NCI-H2081 (cell line): ENCODE results near the gene TEX28.
"Not testable (repeated sequence)": the region's sequence is repeated elsewhere in the genome, so short reads cannot be mapped to it uniquely, and the experiment has no call there.

Experiments
- DNase-seq, 2 experiments: peaks; one replicate each; lab custom pipeline; 2025; lab: John Stamatoyannopoulos, UW

TEX28 gene

DNA sequence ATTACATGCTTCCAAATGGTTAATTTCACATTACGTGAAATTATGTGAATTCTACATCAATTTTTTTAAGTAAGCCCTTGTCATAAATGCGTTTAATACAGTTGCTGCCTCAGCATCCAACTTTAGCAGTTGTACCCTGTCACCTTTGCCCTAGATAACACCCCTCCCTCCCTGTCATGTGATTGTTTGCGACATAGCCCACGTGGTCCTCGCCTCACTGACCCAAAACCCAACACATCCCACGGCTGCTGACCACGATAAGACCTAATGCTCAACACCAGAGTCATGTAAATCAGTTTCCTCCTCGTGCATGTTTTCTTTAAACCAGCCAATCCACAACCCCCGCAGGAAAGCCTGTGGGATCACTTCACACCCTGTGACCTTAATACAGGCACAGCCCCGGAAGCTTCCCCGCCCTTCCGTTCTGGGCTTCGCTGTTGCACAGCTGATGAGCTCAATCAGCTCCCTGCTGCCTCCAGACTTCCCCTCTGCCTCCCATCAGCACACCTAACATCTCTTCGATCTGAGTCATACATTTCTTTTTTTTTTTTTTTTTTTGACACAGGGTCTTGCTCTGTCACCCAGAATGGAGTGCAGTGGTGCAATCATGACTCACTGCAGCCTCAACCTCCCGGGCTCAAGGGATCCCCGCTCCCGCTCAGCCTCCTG is 47.4 kb downstream of the TEX28 start:
- not testable (repeated sequence) for DNase-seq

DNA sequence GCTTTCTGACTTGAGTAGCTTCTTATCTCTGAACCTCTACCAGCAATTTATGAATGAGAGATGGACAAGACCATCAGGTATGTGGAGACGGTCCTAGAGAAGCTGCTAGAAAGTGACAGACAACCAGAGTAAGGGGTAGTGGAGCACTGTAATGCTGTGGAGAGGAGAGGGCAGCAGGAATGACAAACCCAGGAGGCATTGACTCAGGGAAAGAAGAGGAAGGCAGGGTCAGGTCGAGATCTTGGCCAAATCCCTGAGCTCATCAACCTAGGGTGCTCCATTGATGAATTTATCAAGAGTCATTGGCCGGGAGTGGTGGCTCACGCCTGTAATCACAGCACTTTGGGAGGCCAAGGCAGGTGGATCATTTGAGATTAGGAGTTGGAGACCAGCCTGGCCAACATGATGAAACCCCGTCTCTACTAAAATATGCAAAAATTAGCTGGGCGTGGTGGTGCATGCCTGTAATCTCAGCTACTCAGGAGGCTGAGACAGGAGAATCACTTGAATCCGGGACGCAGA is 54.9 kb downstream of the TEX28 start:
- not testable (repeated sequence) for DNase-seq

DNA sequence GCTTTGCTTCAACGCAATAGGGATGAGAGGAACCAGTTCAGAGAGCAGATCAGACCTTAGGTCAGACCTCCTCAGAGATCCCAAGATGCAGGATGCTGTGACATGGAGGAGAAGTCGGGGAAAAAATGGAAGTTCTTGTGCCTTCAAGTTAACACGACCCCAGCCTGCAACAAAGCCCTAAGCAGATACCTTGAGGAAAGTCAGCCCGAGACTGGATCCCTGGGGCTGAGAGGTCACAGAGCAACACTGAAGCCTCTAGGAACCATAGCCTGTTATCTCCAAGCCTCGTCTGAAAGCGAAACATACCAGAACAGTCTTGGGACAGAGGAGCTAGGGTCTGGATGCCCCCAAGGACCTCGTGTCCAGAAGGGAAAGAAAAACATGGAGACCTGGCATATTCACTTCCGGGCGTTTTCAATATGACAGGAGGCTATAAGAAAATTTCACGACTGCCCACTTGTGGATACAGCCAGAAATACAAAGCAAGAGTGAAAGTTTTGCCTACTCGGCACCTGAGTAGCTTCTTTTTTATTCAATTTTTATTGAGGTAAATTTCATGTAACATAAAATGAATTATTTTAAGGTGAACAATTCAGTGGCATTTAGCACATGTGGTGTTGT is 55.9 kb downstream of the TEX28 start:
- not testable (repeated sequence) for DNase-seq

DNA sequence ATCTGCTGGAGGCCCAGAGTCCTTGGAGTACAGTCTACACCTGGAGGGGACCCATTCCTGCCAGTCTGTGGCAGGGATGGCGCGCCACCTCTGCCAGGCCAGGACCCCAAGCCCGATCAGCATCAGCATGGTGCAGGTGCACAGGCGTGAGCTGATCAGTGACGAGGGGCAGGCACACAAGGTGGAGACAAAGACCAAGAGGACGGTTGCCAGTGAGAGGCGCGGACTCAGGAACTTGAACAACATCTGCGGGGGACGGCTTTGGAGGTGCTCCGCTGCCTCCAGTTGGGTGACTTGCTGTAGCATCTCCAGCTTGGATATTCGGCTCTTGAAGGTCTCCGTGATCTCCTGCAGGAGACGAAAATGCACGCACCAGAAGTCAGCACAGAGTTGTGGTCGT is 61.3 kb downstream of the TEX28 start:
- DNase-seq, result not testable (repeated sequence)

DNA sequence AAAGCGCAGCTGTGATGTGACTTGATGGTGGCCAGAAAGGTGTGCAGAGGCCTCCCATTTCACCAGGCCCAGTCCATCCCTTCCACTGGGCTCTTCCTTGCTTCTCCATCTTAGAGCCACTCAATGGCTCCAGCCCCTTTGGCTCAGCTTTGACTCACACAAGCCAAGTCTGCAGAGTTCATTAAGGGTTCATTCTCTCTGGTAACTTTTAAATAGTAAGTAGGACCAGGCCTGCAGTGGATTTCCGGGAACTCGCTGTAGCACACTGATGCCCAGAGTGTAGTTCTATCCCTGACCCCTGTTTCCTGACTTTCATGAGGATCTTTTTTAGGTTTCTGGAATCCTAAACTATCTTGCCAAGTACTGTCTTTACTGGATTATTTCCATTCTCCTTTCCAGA is 63.5 kb downstream of the TEX28 start:
- not testable (repeated sequence) for DNase-seq

DNA sequence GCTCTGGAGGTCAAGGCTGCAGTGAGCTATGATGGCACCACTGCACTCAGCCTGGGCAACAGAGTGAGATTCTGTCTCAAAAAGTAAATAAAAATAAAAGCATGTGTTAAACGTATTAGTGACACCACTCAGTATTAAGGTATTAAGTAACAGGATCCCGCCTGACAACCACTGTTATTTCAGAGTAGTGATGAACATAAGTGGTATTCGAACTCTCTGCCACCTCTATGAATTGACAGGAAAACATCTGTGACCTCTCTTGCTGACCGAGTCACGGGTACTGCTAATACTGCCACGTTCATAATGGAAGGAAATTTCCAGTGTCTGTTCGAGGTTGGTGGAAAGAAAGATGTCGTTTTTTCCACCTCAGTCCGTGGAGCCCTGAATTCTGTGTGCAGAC is 68.2 kb downstream of the TEX28 start:
- not testable (repeated sequence) for DNase-seq

DNA sequence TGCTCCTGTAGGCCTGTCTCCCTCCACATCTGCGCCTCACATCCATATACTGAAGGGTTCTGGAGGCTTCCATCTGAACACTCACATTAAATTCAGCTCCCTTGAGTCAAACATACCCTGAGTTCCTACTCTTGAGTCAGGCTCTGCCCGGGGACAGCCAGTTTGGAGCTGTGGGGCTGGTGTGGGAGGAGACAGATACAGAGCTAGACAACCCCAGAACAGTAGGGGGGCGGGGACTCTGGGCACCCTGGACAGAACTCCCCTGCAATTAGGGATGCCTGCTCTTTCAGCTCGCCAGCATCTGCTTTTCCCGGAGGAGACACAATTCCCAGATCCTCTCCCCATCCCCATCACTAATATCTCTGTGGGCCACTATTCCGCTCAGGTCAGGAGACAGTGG is 69.6 kb downstream of the TEX28 start:
- DNase-seq, result not testable (repeated sequence)
